NCI-H2196 (cell line): ENCODE measurements around the gene C20orf141.
"Not testable (repeated sequence)": the region's sequence is repeated elsewhere in the genome, so short reads cannot be mapped to it uniquely, and the experiment has no call there.

ENCODE experiments used
- DNase-seq: peaks from one replicate; lab custom pipeline; 2025; ENCODE audit not compliant: unreplicated experiment; lab: John Stamatoyannopoulos, UW

The C20orf141 gene

DNA sequence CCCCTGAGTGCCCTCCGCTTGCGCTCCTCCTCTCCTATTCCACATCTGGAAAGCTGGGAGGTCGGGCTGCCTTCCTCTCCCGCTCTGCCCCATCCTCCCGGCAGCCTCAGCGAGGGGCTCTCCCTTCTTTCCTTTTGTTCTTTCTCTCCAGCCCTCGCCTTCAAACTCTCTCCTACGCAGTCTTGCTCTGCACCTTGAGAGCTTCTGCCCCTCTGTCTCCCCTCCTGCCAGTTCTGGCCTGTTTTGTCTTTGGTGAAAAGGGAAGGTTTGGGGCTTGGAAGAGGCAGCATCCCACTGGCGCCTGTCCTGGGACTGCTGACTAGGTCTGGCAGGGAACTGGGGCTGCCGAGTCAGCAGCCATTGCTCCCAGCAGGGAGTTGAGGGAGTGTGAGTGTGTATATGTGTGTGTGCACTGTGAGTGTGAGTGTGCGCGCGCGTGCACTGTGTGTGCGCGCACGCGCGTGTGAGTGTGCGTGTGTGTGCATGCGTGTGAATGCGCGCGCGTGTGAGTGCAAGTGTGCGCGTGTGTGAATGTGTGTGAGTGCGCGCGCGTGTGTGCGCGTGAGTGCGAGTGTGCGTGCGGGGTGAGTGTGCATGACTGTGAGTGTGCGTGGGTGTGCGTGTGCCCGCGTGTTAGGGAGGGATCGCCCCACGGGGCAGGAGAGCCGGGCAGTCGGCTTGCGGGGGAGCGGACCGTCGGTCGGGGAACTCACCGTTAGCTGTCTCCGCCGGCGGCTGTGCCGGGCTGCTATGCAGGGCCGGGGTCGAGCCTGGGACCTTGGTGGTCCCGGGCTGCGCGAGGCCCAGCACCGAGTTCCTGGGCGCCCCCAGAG is 14.9 kb upstream of the C20orf141 start:
- DNase-seq = no peak

DNA sequence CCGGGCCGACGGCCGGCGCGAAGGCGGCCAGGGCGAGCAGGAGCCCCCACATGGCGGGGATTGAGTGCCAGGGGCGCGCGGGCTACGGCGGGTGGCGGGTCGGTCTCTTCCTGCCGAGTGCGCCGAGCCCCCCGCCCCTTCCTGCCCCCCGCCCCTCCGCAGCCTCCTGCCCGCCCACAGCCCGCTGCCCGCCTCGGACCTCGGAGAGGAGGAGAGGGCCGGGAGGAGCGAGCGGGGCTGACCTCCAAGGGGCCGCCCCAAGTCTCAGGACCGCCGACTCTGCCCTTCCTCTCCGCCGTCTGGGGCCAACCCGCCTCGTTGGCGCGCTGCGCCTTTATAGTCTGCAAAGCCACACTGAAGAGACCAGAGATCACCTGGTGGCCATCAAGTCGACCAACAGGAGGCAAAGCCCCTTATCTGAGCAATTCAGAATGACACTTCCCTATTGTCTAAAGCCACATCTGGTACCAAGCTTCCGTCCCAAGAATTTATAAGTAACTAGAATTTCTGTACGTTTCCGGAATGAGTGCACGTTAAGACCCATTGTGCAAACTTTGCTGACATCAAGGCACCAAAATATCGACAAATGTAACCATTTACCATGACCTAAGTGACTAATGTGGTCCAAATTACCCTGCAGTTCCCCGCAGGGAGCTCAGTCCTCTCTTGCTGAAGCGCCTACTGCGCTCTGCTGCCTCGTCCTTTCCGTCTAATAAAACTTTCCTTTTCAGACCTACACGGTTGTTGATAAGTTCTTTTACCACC is 14.1 kb upstream of the C20orf141 start, which contains the start of gene CPXM1:
Gene CPXM1, minus strand, starts transcription at position 107 of the 765 bp plus-strand sequence. Its CDS starts 55 bp downstream, at position 52.
- no peak for DNase-seq

DNA sequence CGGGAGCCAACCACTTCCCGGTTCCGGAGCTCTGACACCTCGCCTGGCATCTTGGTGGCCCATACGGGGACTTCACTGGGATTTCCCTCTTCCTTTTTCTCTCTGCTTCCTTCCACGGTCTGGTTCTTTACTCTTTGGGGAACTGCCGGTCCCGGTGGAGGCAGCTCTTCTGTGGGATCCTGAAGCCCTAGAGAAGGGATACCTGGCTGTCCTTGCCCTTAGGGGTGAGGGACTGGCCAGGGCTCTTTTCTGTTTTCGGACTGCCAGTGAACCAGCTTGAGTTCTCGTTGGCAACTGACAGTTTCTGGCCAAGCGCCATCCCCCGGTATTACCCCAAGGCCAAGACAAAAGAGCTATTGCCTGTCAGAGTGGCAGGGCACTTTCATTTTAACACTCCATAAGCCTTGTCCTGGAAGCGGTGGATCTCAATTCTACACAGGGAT is 13.5 kb upstream of the C20orf141 start:
- DNase-seq = no peak

DNA sequence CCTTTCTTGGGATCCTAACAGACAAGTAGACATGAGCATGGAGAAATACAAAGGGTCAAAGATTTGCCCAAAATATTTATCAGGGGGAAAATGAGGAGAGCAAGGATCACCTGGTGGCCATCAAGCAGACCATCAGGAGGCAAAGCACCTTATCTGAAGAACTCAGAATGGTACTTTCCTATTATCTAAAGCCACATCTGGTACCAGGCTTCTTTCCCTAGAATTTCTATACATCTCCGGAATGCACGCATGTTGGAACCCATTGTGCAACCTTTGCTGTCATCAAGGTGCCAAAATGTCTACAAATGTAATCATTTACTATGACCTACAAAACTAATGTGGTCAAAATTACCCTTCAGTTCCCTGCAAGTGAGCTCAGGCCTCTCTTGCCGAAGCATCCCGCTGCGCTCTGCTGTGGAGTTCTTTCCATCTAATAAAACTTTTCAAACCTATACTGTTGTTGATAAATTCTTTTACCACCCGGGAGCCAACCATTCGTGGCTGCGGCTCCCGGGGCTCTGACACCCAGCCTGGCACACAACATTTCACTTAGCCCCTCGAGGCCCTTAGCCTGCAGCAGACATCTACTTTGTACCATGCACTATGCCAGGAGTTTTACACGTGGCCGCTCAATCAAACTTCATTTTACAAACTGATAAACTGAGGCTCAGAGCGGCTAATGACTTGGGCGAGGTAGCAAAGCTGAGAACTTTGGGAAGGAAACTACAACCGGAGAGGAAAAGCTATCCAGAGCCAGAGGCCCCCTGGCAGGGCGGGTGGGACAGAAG is 10.6 kb upstream of the C20orf141 start:
- no peak for DNase-seq

DNA sequence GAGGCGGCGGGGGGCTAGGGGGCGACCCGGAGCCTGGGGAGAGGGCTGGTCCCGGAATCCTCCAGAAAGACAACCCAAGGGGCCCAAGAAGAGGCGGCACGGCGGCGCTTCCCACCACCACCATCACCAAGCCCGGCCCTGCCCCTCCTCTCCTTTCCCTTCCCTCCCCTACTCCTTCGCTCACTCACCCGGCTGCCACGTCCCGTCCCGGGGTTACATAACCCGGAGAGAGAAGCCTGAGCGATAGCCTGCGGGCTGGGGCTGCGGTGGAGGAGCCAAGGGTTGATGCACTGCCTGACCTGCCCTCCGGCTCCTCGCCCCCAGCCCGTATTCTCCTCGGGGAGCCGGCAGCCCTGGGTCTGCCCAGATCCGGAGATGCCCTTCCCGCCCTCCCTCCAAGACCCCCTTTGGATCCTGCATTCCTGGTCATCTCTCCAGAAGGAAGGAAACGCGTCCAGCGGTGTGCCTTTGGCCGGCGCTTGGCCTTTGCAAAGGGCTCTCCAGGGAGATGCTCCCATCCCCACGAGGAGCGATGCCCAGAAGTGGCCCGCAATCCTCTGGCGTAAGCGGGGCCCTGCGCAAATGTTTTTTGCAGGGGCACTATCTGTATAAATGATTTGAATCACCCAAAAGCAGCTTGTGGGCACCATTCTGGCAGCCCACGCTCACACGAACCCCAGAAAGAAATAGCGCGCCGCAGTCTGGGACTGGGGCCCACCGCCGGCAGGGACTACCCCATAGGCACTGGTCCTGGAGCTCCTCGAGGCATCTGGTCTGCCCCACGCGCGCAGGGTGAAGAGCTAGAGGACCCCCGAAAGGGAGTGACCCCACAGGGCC is 9.7 kb upstream of the C20orf141 start:
- DNase-seq = no peak

DNA sequence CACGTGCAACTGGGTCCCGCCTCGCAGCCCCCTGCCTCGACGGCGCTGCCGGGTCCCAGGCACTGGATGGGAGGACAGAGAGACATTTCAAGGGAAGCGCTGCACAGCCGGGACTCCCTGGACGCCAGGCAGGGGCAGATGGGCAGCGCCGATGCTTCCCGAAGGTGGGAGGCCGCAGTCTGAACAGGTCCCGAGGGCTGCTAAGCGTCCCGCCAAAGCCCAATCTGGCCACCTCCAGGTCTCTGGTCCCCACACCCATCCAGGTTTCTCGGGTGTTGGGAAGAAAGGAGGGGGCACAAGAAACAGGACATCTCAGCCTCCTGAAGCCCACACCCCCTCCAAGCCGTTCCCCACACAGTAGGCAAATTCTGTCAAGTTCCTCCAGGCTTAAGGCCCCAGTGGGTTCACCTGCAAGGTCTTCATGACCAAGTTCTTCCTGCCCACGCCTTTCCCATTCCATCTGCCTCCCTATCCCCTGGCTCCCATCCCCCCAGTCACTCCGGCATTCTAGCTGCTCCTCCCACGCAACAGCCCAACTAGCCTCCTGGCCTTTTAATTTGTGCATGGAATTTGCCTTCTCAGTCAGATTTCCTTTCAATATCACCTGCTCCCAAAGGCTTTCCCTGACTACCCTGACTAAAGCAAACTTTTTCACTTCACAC is 9.0 kb upstream of the C20orf141 start:
- DNase-seq = no peak

DNA sequence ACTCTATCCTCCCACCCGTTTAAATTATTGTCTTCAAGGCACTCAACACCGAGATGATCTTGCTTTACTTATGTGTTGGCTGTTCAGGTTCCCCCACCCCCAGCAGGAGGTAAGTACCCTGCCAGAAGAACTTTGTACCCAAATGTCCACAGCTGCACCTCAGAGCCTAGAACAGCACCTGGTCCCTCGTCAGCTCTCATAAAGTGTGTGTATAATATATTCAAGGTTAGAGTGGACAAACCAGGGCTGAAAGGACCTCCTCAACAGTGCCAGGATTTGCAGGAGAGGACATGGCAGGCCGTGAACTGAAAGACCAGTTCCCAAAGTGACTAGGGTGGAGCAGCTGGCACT is 8.5 kb upstream of the C20orf141 start:
- no peak for DNase-seq

DNA sequence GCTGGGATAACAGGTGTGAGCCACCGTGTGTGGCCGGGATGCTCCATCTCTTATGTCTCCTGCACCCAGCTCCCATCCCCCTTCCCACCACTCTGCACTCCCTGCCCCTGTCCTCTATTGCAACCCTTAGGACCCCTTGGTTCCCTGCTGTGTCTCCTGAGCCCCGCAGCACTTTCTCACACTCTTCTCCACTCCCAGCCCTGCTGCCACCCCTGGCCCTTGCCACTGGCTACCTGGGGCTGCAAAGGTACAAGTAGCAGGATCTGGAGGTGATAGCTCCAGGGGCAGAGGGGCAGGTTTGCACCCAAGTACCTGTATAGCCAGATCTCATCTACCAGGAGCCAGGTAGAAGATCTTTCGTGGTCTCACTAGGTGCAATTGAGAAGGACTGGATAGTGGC is 7.8 kb upstream of the C20orf141 start:
- no peak for DNase-seq

DNA sequence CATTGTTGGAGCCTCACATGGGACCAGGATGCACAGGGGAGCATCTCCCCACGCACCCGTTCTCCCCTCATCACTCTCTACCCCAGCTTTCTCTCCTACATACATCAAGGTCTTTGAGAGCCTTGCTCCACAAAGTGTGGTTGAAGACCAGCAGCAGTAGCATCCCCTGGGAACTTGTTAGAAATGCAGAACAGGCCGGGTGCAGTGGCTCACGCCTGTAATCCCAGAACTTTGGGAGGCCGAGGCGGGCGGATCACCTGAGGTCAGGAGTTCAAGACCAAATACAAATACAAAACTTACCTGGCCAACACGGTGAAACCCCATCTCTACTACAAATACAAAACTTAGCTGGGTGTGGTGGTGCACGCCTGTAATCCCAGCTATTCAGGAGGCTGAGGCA is 6.9 kb upstream of the C20orf141 start:
- DNase-seq = not testable (repeated sequence)

DNA sequence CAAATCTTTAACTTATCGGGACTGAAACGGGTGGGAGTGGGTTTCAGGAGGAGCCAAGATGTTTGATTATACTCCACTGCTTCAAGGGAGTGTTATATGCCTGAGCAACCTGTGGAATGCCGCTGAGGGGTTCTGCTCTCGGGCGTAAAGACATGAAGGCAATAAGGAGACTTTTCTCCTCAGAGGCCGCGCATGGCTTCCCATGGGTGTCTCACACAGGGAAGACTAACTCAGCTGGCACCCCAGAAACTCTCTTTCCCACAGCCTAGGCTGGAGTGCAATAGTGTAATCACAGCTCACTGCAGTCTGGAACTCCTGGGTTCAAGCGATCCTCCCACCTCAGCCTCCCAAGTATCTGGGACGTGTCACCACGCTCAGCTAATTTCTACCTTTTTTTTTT is 5.1 kb upstream of the C20orf141 start:
- DNase-seq = no peak

DNA sequence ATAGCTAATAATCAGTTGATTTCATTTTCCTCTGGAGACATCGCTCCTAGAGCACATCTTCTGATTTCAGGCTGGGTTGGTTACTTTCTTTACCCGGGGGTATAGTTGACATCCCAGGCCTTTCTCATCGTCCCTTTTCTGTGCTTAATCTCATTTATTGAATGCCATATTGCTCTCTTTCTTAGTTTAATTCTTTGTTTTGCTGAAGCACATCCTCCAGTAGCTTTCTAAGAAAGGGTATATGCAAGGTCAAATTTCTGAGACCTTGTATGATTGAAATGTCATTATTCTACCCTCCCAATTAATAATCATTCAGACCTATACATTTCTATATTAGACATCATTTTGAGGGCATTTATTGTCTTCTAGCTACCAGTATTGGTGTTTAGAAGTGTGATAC is 2.6 kb upstream of the C20orf141 start:
- no peak for DNase-seq

DNA sequence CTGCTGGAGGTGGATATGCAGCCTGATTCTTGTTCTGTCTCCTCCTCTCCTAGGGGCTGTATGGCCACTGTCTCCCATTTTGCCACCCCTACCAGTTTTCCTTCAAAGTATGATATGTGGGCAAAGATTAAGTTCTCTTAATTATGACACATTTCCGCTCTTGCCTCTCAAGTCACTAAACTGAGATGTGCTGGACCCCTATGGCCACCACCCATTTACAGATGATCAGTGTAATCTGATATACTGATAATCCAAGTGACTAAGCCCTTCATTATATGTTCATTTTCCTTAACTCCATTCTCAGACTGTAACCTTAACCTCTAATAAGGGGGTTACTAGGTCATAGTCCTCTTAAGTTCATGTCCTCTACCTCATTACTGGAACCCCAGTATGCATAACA is 711 bp upstream of the C20orf141 start:
- DNase-seq = no peak

DNA sequence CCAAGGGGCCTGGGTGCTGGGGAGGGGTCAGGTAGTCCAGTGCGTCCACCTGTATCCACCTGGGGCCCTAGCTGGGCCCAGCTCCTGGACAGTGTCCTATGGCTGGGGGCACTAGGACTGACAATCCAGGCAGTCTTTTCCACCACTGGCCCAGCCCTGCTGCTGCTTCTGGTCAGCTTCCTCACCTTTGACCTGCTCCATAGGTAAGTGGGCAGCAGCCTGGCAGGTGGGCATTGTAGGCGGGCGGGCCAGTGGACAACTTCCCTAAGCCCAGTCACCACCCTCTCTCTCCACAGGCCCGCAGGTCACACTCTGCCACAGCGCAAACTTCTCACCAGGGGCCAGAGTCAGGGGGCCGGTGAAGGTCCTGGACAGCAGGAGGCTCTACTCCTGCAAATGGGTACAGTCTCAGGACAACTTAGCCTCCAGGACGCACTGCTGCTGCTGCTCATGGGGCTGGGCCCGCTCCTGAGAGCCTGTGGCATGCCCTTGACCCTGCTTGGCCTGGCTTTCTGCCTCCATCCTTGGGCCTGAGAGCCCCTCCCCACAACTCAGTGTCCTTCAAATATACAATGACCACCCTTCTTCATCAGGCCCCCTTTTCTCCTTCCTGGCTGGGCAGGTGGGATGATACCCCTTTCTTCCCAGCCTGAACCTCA is 584 bp downstream of the C20orf141 start:
- no peak for DNase-seq

DNA sequence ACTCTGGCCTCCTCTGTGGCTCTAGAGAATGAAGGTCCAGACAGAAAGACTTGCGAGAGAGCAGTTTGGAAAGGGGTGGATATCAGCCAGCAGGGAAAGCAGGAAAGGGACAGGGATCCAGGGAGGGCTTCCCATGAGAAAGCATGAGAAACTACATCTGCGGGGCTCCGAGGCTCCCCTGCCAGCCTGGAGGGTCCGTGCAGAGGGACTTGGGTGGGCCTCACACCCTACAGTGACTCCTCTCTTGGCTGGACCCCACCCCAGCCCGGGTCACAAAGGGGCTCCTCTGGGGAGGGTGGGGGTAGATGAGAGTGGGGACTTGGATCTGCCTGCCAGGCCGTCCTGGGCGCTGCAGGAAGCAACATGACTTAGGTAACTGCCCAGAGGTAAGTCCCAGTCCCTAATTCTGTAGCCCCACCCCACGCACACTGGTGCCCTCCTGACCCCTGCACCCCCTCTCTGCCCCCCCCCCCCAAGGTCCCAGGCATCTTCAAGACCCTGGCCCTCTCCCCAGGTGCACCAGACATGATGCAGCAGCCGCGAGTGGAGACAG is 1.3 kb downstream of the C20orf141 start, which contains the start of gene TMEM239:
Gene TMEM239, plus strand, starts transcription at position 335 of the 553 bp plus-strand sequence. Its CDS starts 191 bp downstream, at position 526.
- DNase-seq = no peak

DNA sequence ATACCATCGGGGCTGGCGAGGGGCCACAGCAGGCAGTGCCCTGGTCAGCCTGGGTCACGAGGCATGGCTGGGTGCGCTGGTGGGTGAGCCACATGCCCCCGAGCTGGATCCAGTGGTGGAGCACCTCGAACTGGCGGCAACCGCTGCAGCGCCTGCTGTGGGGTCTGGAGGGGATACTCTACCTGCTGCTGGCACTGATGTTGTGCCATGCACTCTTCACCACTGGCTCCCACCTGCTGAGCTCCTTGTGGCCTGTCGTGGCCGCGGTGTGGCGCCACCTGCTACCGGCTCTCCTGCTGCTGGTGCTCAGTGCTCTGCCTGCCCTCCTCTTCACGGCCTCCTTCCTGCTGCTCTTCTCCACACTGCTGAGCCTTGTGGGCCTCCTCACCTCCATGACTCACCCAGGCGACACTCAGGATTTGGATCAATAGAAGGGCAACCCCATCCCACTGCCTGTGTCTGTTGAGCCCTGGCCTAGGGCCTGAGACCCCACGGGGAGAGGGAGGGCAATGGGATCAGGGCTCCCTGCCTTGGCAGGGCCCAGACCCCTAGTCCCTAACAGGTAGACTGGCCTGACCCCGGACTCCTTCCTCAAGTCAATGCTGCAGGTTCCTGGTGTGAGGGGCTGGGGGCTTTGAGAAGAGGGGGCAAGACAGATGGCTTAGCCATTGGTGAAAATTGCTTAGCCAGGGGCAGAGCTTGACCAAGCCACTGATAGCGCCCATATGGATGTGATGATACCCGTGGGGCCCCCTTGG is 2.0 kb downstream of the C20orf141 start:
- no peak for DNase-seq

DNA sequence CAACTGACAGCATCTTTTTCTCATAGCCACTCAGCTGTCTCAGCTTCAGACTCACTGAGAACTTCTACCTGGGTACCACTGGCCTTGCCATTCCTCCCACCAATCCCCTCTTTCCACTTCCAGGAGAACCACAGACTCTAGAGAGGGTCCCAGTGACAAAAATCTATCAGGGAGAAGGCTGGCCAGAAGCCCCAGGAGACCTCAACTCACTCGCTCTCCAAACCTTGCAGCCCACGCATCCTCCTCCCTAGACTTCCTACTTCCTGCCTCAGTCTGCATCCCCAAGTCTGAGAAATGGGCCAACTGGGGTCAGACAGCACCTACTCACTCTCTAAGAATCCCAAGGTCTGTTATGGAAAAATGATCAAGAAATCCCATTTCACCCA is 2.5 kb downstream of the C20orf141 start:
- no peak for DNase-seq

DNA sequence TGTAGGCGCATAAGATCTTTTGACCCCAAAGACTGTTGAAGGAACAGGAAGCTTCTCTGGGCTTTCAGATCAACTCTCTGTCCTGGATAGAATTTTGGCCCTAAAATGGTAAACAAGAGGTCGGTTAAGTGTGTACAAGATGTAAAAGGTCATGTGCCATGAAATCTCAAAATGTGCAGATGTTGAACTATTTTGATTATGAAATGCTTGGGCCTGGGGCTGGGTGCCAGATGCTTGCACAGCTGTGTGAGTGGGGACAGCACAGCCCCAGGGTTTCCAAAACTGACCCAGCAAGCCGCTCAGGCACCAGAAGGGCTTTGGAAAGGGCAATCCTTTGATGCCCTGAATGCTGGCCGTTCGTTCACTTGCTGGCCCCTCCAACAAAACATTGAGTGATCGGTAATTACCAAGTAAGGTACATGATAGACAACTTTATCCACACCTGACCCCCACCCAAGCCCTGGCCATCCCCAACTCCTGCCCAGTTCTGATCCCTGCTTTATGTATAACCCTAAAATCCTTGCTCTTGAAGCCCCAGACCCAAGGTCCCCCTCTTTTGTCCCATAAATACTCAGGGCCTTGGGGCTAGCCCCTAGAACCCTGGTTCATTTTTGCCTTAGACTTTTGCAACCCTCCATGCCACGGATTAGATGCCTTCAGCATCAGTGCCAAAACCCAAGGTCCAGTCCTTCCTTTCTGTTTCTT is 3.3 kb downstream of the C20orf141 start:
- no peak for DNase-seq
